IPS DF 6.9 (cell line): ENCODE results near the gene PLPP2.
A peak's percentile ranks its signal among the peaks of the same experiment; 100 is the strongest.

Experiments used
- DNase-seq: peaks from one replicate; pipeline ENCODE4 v3.0.0-alpha.2; 2013; ENCODE audit warnings: low read depth, low spot score
- H3K27ac ChIP-seq: one replicate; pipeline ENCODE4 v1.5.1; 2013; ENCODE audit warnings: low read length, control low read depth
- H3K27me3 ChIP-seq: 2 replicates; pipeline ENCODE4 v1.6.1; 2013; ENCODE audit warnings: mild to moderate bottlenecking, low read length; ENCODE audit not compliant: control insufficient read depth, insufficient read depth
- H3K36me3 ChIP-seq: 2 replicates; pipeline ENCODE4 v1.6.1; 2013; ENCODE audit warnings: low read length; ENCODE audit not compliant: control insufficient read depth, insufficient read depth
- H3K4me1 ChIP-seq: 2 replicates; pipeline ENCODE4 v1.6.1; 2013; ENCODE audit warnings: low read length; ENCODE audit not compliant: control insufficient read depth, insufficient read depth
- H3K4me3 ChIP-seq: 2 replicates; pipeline ENCODE4 v1.5.1; 2013; ENCODE audit warnings: mild to moderate bottlenecking, low read length
- H3K9me3 ChIP-seq: 2 replicates; pipeline ENCODE4 v1.6.1; 2013; ENCODE audit warnings: low read length, inconsistent platforms; ENCODE audit not compliant: control insufficient read depth, insufficient read depth
- WGBS: extraction: QIAGEN DNeasy Blood & Tissue Kit; methylation state at CpG from one replicate; pipeline ENCODE4 v1.1.7; 2013; ENCODE audit warnings: mixed read lengths, missing lambda C conversion rate; ENCODE audit not compliant: insufficient read length, insufficient coverage; 5-methylcytosine and 5-hydroxymethylcytosine counted together

PLPP2 gene

DNA sequence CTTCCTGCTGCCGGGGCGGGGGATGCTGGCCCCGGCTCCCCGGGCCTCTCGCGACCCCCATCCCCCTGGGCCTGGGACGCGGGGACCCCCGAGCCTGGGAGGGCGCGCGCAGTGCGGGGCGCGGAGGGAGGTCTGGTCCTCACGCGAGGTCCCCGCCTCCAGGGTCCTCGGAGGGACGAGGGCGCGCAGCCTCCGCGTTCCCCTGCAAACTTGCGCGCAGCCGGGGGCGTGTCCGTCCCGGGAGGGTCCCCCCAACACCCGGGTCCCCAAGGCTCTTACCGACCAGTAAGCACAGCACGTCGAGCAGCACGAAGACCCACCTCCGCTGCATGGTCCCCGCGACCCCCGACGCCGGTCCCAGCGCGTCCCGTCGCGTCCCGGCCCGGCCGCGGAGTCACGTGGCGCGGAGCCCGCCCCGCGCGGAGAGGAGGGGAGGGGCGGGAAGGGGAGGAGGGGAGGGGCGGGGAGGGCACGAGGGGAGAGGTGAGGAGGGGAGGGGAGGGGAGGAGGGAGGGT lies at the start of gene PLPP2:
Gene PLPP2, minus strand, starts transcription at position 398 of the 516 bp plus-strand sequence. Its CDS starts 67 bp downstream, at position 331.
- no CpG with 5 or more reads among the region's 60 CpGs for WGBS
- Histone ChIP-seq H3K27ac (no peak within 1 kb of the TSS), H3K9me3 (no peaks in the 10 kb centered on the region), H3K4me3 (peak within 1 kb of the TSS; percentile 66; the same call in 1 of the 2 replicates), H3K36me3 (no peaks in the 10 kb centered on the region), H3K4me1 (peaks cover 9% of the 10 kb centered on the region), H3K27me3 (no peaks in the 10 kb centered on the region; the same call in 1 of the 2 replicates)
- no peak for DNase-seq

DNA sequence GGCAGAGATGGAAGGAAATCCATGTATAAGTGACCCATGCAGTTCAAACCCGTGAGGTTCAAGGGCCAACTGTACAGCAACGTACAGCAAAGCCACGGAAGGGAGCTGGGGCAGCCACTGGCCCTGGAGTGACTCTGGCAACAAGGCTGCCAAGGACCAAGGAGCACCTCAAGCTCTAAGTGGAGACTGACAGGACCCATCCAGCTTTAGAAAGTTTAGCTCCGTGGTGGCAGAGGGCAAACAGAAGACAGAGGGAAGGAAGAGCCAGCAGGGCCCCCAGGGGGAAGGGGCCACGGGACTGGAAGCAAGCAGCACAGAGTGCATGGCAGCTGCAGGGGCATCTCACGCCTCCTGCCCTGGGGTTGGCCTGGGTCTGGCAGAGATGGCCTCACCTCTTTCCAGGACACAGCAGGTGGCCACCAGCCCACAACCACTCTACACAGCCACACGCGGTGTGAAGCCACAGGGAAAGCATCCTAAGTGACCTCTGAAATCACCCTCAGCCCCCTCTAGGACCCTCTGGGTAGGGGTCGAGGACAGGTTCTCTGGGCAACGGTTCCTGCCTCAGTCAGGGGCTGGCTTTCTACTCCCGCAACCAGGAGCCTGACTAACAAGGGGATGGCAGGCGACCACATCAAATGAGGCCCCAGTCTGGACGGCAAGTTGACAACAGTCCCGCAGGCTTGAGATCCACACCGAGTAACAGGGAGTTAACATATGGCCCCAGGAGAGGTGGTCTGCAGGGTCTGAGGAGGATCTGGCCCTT lies 49.6 kb upstream of the PLPP2 start:
- Histone ChIP-seq H3K4me3 (no peak overlapping the region), H3K27me3 (no peaks in the 10 kb centered on the region), H3K27ac (no peak overlapping the region), H3K4me1 (peaks cover 9% of the 10 kb centered on the region; the same call in 1 of the 2 replicates), H3K9me3 (no peaks in the 10 kb centered on the region), H3K36me3 (peaks cover 3% of the 10 kb centered on the region; the same call in 1 of the 2 replicates)
- DNase-seq = no peak
- WGBS = no CpG with 5 or more reads among the region's 15 CpGs

DNA sequence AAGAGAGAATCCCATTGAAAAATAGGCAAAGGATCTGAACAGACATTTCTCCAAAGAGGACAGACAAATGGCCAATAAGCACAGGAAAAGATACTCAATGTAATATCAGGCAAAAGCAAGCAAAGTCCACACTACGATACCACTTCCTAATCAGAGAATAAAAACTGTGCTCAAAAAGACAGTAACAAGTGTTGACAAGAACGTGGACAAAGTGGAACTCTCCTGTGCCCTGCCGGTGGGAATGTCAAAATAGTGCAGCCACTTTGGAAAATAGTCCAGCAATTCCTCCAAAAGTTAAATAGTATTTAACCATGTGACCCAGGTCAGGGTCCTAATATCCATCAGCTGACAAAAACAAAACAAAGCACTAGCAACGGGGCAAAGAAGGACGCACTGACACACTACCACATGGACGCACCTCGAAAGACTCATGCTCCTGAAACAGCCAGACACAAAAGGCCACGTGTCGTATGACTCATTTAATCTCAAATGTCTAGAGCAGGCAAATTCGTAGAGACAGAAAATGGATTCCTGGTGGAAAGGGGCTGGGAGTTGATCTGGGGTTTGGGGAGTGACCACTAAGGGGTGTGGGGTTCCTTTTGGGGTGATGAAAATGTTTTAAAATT lies 48.2 kb upstream of the PLPP2 start:
- Histone ChIP-seq H3K27ac (no peak overlapping the region), H3K27me3 (no peaks in the 10 kb centered on the region), H3K4me3 (no peak overlapping the region), H3K36me3 (peaks cover 3% of the 10 kb centered on the region; the same call in 1 of the 2 replicates), H3K4me1 (peaks cover 7% of the 10 kb centered on the region; the same call in 1 of the 2 replicates), H3K9me3 (no peaks in the 10 kb centered on the region)
- DNase-seq = no peak
- no CpG with 5 or more reads among the region's 10 CpGs for WGBS

DNA sequence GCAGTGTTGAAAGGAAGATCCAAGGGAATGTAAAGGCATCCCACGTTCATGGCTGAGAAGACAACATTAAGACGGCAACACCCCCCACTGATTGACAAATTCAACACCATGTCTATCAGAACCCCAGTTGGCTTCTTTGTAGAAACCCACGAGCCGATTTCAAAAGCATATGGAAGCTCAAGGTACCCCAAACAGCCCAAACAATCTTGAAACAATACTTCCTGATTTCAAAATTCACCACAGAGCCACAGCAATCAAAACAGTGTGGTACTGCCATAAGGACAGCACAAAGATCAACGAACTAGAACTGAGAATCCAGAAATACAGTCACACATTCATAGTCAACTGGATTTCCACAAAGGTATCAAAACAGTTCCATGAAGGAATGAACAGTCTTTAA lies 47.2 kb upstream of the PLPP2 start:
- no peak for DNase-seq
- Histone ChIP-seq H3K36me3 (peaks cover 3% of the 10 kb centered on the region), H3K4me1 (peaks cover 6% of the 10 kb centered on the region; the same call in 1 of the 2 replicates), H3K4me3 (no peak overlapping the region), H3K27me3 (no peaks in the 10 kb centered on the region), H3K27ac (no peak overlapping the region), H3K9me3 (no peaks in the 10 kb centered on the region)
- no CpG with 5 or more reads among the region's 5 CpGs for WGBS

- Histone ChIP-seq H3K9me3 (no peaks in the 10 kb centered on the region), H3K4me3 (no peak overlapping the region), H3K27ac (no peak overlapping the region), H3K27me3 (no peaks in the 10 kb centered on the region), H3K4me1 (peaks cover 1% of the 10 kb centered on the region; the same call in 1 of the 2 replicates), H3K36me3 (peaks cover 3% of the 10 kb centered on the region)
- no CpG with 5 or more reads among the region's 20 CpGs for WGBS
- no peak for DNase-seq
Measured at GRCh38 chr19:336067-336614, 44.9 kb upstream of the PLPP2 start.

DNA sequence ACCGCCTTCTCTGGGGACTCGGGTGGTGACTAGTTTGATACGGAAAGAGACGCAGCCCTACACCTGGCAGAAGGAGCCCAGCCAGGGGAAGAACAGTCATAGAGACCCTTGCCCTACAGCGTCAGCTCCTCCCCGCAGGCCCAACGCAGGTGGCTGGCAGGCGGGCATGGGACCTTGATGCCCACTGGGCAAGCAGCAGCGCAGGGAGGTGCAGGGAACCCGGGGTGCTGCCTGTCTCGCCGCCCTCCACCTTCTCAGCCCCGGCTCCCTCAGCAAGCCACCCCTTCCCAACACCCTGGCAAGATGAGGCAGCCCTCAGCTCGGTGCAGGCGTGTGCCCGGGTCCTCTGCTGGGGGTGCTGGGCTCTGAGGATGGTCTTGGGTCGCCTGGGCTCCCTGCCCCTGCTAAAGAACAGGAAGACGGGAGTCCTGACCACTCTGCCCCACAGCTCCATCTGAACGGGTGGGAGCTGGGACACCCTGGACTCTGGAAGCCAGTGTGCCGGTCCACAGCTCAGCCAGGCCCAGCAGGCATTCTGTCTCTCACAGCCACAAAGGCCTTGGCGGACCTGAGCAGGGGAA lies 44.4 kb upstream of the PLPP2 start:
- no peaks in the 10 kb centered on the region; the same call in none of the 2 replicates for H3K36me3 ChIP-seq
- WGBS = no CpG with 5 or more reads among the region's 21 CpGs
- H3K27ac ChIP-seq = no peak overlapping the region

DNA sequence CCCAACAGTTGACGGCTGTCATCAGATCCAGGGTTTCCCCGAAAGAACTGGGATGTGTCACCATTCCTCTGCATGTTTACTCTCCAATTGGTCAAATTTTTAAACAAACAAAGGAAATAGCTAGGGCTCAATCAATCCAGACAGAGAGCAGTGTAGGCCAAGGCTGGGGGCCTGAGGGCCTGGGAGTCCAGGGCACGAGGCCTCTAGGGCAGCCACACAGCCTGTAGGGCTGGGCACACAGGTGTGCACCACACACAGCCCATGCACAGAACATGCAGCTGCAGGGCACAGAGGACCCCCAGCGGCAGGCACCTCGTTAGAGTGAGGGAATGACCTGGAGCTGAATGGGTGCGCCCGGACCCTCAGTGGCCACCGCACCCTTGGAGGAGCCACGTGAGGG lies 43.9 kb upstream of the PLPP2 start:
- Histone ChIP-seq H3K9me3 (no peaks in the 10 kb centered on the region), H3K4me3 (no peak overlapping the region), H3K27me3 (no peaks in the 10 kb centered on the region), H3K27ac (no peak overlapping the region), H3K36me3 (no peaks in the 10 kb centered on the region; the same call in none of the 2 replicates), H3K4me1 (no peaks in the 10 kb centered on the region; the same call in 1 of the 2 replicates)
- DNase-seq = no peak
- no CpG with 5 or more reads among the region's 9 CpGs for WGBS

More for the DNA sequence above, 44.4 kb upstream of the PLPP2 start:
- DNase-seq = no peak
- Histone ChIP-seq H3K4me3 (no peak overlapping the region), H3K9me3 (no peaks in the 10 kb centered on the region), H3K4me1 (no peaks in the 10 kb centered on the region; the same call in 1 of the 2 replicates), H3K27me3 (no peaks in the 10 kb centered on the region)

DNA sequence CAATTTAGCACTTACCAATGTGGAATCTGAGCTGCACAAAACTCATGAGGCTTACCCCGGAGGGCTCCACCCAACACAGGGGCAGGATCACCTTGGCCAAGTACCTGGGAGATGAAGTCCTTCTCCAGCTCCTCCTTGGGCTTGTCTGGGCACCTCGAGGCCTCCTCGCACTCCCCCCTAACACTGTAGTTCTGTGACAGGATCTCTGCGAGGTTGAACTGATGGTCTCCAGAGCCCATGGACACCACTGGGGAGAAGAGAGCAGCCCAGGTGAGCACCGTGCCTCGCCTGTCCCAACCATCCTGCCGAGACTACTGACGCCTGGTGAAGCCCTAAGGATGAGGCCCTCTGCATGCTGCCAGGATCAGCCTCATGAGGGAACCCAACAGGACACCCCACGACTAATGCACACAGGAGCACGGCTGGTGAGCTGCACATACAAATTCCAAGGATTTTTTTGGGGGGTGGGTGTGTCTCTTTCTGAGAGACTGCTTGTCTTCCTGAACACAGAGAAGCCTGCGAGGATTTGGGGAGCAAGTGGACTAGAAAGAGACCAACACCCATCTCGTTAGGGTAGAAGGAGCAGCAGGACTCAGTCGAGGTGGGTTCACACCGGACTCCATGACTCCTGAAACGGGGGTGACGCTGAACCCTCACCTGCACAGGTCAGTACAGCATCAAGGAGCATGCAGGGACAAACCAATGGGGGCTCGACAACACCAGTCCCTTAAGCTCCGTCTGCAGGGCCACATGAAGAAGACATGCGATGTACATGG lies 43.3 kb upstream of the PLPP2 start:
- Histone ChIP-seq H3K36me3 (no peaks in the 10 kb centered on the region; the same call in none of the 2 replicates), H3K4me3 (no peak overlapping the region), H3K27ac (no peak overlapping the region), H3K27me3 (no peaks in the 10 kb centered on the region), H3K9me3 (no peaks in the 10 kb centered on the region), H3K4me1 (no peaks in the 10 kb centered on the region; the same call in 1 of the 2 replicates)
- no CpG with 5 or more reads among the region's 19 CpGs for WGBS
- DNase-seq = no peak

DNA sequence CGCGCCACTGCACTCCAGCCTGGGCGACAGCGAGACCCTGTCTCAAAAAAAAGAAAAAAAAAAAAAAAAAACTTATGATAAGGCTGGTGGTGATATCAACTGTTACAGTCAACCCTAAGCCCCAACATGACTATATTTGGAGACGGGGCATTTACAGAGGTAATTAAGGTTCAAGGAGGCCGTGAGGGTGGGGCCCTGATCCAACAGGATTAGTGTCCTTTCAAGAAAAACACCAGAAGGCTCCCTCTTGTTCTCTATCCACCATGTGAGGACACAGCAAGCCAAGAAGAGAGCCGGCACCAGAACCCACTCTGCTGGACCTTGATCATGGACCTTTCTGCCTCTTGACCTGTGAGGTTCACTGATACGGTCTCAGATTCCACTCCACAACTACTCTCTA lies 39.3 kb upstream of the PLPP2 start:
- Histone ChIP-seq H3K36me3 (peaks cover 28% of the 10 kb centered on the region), H3K27ac (no peak overlapping the region), H3K9me3 (no peaks in the 10 kb centered on the region), H3K4me3 (no peak overlapping the region), H3K27me3 (no peaks in the 10 kb centered on the region), H3K4me1 (no peaks in the 10 kb centered on the region; the same call in 1 of the 2 replicates)
- no CpG with 5 or more reads among the region's 8 CpGs for WGBS
- no peak for DNase-seq
